Fibroblast of upper back skin (primary cell): ENCODE data around the gene CXCR6.

ENCODE experiments used
- DNase-seq: peaks from one replicate; pipeline ENCODE4 v3.0.0-alpha.2; 2013

The CXCR6 gene

GRCh38 chr3:45943207-45943846 lies at the start of gene CXCR6:
TSS of gene CXCR6 (plus strand) at chr3:45943464. CDS start at chr3:45946482, 3,018 bp downstream.
- peak; percentile 37 for DNase-seq

GRCh38 chr3:45894015-45894414 lies 49.2 kb upstream of the CXCR6 start:
- DNase-seq, result no peak

- no peak for DNase-seq
Observed at GRCh38 chr3:45895686-45896468, 47.4 kb upstream of the CXCR6 start.

- peak; percentile 51 for DNase-seq
Observed at GRCh38 chr3:45896956-45897355, 46.3 kb upstream of the CXCR6 start.

GRCh38 chr3:45904931-45905330 lies 38.3 kb upstream of the CXCR6 start:
- no peak for DNase-seq

GRCh38 chr3:45905755-45906154 lies 37.5 kb upstream of the CXCR6 start:
- DNase-seq, result no peak

GRCh38 chr3:45906681-45907407 lies 36.4 kb upstream of the CXCR6 start:
- DNase-seq, result peak; percentile 54

GRCh38 chr3:45907769-45908705 lies 35.2 kb upstream of the CXCR6 start:
- peak; percentile 48 for DNase-seq

- DNase-seq, result no peak
Observed at GRCh38 chr3:45908761-45909160, 34.5 kb upstream of the CXCR6 start.

- no peak for DNase-seq
Observed at GRCh38 chr3:45909542-45909941, 33.7 kb upstream of the CXCR6 start.

GRCh38 chr3:45910892-45911291 lies 32.4 kb upstream of the CXCR6 start:
- no peak for DNase-seq

- no peak for DNase-seq
Observed at GRCh38 chr3:45911511-45912226, 31.6 kb upstream of the CXCR6 start.

- DNase-seq, result no peak
Observed at GRCh38 chr3:45912435-45912834, 30.8 kb upstream of the CXCR6 start.

- no peak for DNase-seq
Observed at GRCh38 chr3:45914362-45915058, 28.8 kb upstream of the CXCR6 start.

GRCh38 chr3:45915059-45915439 lies 28.2 kb upstream of the CXCR6 start:
- no peak for DNase-seq

GRCh38 chr3:45915518-45916231 lies 27.6 kb upstream of the CXCR6 start:
- peak; percentile 61 for DNase-seq

GRCh38 chr3:45917146-45917898 lies 25.9 kb upstream of the CXCR6 start:
- DNase-seq, result no peak

GRCh38 chr3:45921158-45922038 lies 21.9 kb upstream of the CXCR6 start:
- DNase-seq, result no peak

- no peak for DNase-seq
Observed at GRCh38 chr3:45922039-45922326, 21.3 kb upstream of the CXCR6 start.
